HG02763 (cell line): ENCODE data around the gene GTF3C1.
"Not testable (repeated sequence)": the region's sequence is repeated elsewhere in the genome, so short reads cannot be mapped to it uniquely, and the experiment has no call there.

Experiments used
- ATAC-seq: cut with Tn5 transposase; IDR thresholded peaks from one replicate; pipeline ENCODE4 v1.9.1; 2021; ENCODE audit warnings: mild to moderate bottlenecking, moderate library complexity; ENCODE audit not compliant: unreplicated experiment

GTF3C1 gene

DNA sequence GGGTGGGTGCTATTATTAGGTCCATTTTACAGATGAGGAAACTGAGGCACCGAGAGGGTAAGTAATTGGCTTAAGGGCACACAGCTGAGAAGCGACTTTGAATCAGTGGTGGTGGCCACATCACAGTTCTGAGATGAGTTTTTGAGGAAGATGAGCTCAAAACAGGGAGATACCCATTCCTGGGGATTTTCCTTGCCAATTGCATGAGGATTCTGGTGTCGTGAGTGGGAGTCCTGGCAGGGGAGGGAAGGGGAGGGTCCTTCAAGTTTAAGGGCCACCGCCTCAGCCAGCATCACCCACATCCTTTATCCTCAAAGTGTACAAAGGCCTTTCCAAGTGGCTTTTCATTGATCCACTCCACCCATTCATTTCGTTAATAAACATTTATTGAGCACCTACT, 102.4 kb downstream of the GTF3C1 start:
- ATAC-seq: no peak

GRCh38 chr16:27446721-27447120, 103.0 kb downstream of the GTF3C1 start:
- no peak for ATAC-seq

- no peak for ATAC-seq
Observed at GRCh38 chr16:27445502-27446175, 104.1 kb downstream of the GTF3C1 start.

DNA sequence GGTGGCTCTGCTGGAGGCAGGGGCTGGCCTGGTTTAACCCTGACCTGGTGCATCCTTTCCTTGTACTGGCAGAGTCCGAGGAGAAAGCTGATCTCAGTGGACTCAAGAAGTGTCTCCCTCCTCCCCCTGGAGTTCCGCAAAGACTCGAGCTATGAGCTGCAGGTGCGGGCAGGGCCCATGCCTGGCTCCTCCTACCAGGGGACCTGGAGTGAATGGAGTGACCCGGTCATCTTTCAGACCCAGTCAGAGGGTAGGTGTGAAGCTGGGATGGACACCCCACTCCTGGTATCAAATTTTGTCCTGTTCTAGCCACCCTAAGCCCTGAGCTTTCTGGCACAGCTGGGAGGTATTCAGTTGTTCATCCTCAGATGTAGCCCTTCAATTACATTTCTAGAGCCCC, 105.2 kb downstream of the GTF3C1 start:
- no peak for ATAC-seq

DNA sequence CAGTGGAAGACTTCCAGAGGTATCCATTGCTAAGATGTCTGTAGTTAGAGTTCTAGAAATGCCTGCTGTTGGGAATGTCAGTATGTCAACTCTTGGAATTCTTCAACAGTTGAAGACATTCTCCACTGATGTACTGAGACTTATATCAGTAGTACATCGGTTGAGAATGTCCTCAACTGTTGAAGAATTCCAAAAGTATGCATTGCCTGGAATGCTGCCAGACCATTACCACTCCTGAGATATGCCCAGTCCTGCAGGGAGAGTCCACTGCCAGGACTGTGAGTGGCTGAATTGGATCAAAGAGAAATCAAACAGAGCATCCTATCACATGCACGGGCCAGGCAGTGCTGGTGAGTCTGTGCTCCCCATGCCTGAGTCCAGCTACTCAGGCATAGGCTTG, 105.7 kb downstream of the GTF3C1 start:
- ATAC-seq: no peak

GRCh38 chr16:27441998-27442397, 107.7 kb downstream of the GTF3C1 start:
- no peak for ATAC-seq

DNA sequence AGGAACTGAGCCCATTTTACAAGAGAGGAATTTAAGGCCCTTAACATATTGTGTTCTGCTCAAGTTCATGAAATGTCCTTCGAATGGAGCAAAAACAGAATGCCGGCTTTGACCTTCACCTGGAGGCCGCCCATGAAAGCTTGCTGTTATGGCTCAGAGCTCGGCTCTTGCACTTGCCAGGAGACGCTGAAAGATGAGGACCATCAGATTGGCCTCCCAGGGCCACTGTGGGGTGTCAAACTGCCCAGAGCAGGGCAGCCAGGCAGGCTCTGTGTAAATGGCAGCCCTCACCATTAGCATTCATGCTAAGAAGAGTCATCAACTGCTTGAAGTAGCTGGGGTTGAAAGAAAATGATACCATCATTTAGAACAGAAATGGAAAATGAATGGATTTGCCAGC, 108.4 kb downstream of the GTF3C1 start:
- no peak for ATAC-seq

DNA sequence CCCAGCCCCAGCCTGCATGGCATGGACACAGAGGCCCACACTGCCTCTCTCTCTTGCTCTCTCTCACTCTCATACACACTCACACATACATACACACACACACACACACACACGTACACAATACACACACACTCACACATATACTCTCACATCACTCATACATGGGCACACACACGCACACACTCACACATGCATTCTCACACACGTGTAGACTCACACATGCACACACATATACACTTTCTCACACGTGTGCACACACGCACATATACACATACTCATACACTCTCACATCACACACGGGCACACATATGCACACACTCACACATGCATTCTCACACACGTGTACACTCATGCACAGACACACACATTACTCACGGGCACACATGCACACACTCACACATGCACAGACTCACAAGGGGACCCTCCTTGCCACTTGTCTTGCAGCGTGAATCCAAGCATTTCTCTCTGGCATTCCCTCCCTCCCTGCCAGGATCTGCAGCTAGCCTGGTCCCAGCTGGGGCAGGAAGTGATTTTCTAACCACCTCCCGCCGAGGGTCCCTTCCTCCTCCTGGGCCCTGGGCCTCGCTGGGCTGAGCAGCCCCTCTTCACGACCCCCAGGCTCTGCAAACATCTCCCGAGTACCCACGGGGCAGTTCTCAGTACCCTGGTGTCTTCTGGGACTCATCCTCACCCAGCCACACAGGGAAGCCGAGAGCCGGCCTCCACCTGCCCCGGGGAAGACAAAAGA, 110.3 kb downstream of the GTF3C1 start:
- no peak for ATAC-seq

DNA sequence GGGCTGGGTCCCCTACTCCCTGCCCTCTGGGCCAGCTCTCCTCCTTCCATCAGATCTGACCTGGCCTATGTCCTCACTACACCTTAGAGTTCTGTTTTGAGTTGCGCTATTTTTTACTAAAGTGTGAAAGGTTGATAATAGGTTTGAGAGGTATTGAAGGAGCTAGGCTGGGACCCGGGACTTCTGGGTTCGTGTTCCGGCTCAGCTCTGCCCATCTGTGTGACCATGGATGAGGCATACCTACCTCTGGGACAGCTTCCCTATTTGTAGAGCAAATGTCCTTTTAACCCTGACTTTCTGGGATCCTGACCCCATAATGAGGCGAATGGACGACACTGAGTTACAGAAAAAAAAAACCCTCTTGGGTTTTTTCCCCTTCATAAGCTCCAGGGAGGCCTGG, 111.8 kb downstream of the GTF3C1 start:
- ATAC-seq: no peak

GRCh38 chr16:27436921-27437650, 112.6 kb downstream of the GTF3C1 start:
- no peak for ATAC-seq

DNA sequence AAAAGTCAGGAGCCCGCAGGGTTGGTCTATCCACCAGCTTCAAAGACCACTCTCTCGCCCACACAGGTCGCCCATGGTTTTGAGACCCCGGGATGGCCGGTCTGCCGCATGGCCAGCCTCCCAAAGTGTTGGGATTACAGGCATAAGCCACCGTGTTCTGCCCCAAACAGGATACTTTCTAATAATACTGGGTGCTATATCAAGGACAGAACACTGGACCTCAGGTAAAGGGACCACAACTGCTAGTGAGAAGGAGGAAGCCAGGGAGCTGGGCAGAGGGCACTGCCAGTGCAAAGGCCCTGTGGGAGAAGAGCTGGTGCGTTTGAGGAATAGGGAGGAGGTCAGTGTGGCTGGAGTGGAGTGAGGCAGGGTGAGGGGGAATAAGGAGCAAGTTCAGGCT, 113.6 kb downstream of the GTF3C1 start:
- ATAC-seq: no peak

DNA sequence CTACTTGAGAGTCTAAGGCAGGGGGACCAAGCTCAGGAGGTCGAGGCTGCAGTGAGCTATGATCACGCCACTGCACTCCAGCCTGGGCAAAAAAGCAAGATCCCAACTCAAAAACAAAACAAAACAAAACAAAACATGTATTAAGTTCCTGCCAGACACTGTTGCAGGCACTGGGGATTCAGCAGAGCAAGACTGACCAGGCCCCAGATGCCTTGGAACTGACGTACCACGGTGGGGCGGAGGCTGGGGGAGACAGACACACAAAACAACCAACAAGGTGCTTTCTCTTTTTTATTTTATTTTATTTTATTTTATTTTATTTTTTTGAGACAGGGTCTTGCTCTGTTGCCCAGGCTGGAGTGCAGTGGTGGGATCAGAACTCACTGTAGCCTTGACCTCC, 114.6 kb downstream of the GTF3C1 start:
- ATAC-seq: not testable (repeated sequence)

GRCh38 chr16:27434141-27435051, 115.3 kb downstream of the GTF3C1 start:
- no peak for ATAC-seq

DNA sequence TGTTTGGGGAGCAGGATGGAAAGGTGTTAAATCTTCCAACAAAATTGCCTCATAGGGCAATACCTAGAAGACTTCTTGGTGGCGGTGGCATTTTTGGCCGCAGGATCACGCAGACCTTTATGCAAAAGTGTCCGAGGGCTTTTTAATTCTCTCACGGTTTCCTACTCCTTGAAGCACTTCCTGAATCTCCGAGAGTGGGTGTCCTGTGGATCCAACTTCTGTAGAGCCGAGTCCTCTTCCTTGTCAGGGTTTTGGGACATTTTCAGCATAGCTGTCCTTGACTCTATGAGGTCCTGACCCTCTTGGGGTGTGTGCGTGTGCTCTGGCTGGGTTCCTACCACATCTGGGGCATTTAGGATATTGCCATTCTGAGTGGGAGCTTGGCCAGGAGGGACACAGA, 116.1 kb downstream of the GTF3C1 start:
- ATAC-seq: no peak

- ATAC-seq: not testable (repeated sequence)
Observed at GRCh38 chr16:27433191-27433590, 116.5 kb downstream of the GTF3C1 start.

- no peak for ATAC-seq
Observed at GRCh38 chr16:27432558-27432957, 117.2 kb downstream of the GTF3C1 start.

DNA sequence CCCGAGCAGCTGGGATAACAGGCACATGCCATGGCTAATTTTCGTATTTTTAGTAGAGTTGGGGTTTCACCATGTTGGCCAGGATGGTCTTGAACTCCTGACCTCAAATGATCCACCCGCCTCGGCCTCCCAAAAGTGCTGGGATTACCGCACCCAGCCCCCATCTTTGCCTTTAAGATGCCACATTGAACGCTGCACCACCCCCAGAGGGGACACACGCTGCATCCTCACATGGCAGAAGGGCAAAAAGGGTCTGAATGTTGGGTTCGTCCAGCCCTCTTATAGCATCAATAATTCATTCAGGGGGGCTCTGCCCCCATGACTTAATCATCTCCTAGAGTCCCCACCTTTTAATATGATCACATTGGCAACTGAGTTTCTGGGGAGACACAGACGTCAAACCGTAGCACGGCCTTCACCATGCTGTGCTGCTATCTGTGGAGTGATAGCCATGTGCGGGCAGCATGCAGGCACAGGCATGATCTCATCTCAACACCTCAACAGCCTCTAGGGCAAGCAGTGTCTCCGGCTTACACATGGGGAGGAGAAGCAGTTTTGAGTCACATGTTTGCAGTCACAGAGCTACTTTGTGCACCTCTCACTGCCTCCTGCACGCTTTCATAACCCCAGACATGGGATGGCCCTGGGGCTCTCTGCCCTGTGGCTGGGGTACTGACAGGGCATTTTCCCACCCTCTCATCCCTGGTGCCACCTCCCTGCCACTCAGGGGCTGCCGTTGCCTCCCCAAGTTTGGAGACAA, 117.8 kb downstream of the GTF3C1 start:
- no peak for ATAC-seq

GRCh38 chr16:27430923-27431484, 118.7 kb downstream of the GTF3C1 start:
- no peak for ATAC-seq

DNA sequence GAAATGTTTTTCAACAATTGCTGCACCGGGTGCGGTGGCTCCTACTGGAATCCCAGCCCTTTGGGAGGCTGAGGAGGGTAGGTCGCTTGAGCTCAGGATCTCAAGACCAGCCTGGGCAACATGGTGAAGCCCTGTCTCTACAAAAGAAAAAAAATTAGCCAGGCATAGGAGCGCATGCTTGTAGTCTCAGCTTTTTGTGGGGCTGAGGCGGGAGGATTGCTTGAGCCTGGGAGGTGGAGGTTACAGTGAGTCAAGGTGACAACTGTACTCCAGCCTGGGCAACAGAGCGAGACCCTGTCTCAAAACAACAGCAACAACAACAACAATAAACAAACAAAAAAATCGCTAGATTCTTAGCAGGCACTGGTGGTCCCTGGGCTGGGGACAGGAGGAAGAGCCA, 119.2 kb downstream of the GTF3C1 start:
- ATAC-seq: no peak

- no peak for ATAC-seq
Observed at GRCh38 chr16:27429981-27430441, 119.7 kb downstream of the GTF3C1 start.
